NCI-H2029 treated with DMSO at 0.1 percent for 48 hours (cell line): Measurements from ENCODE around the gene TUSC2.
"Not testable (repeated sequence)": the region's sequence is repeated elsewhere in the genome, so short reads cannot be mapped to it uniquely, and the experiment has no call there.

ENCODE experiments used
- DNase-seq: peaks from one replicate; lab custom pipeline; 2025; lab: John Stamatoyannopoulos, UW

Gene TUSC2

GRCh38 chr3:50317300-50317699 lies 10.7 kb downstream of the TUSC2 start:
- no peak for DNase-seq

GRCh38 chr3:50316657-50317242 lies 11.3 kb downstream of the TUSC2 start:
- DNase-seq, result no peak

GRCh38 chr3:50314816-50315215 lies 13.2 kb downstream of the TUSC2 start:
- DNase-seq, result no peak

- DNase-seq, result no peak
Observed at GRCh38 chr3:50314342-50314741, 13.7 kb downstream of the TUSC2 start.

GRCh38 chr3:50312041-50312440 lies 16.0 kb downstream of the TUSC2 start:
- not testable (repeated sequence) for DNase-seq

GRCh38 chr3:50304601-50305000 lies 23.4 kb downstream of the TUSC2 start:
- DNase-seq, result no peak

- DNase-seq, result no peak
Observed at GRCh38 chr3:50303013-50303815, 24.8 kb downstream of the TUSC2 start, which contains the start of gene HYAL1. Gene HYAL1, minus strand, starts transcription at chr3:50303574. Its CDS starts 618 bp downstream, at chr3:50302956.

GRCh38 chr3:50302095-50303012 lies 25.7 kb downstream of the TUSC2 start:
- no peak for DNase-seq

- DNase-seq, result no peak
Observed at GRCh38 chr3:50300681-50301254, 27.3 kb downstream of the TUSC2 start.

GRCh38 chr3:50299929-50300680 lies 27.9 kb downstream of the TUSC2 start:
- no peak for DNase-seq

GRCh38 chr3:50299638-50299928 lies 28.4 kb downstream of the TUSC2 start:
- no peak for DNase-seq

- peak; percentile 74 for DNase-seq
Observed at GRCh38 chr3:50298836-50299637, 29.0 kb downstream of the TUSC2 start, which contains the start of the genes HYAL3 and NAA80. Gene HYAL3, minus strand, starts transcription at chr3:50299405. Its CDS starts 3,803 bp downstream, at chr3:50295602. Gene NAA80, minus strand, starts transcription at chr3:50299405. Its CDS starts 1,942 bp downstream, at chr3:50297463.

GRCh38 chr3:50297896-50298725 lies 29.9 kb downstream of the TUSC2 start:
- DNase-seq, result no peak

- DNase-seq, result no peak
Observed at GRCh38 chr3:50297384-50297775, 30.6 kb downstream of the TUSC2 start.

- no peak for DNase-seq
Observed at GRCh38 chr3:50296721-50297383, 31.2 kb downstream of the TUSC2 start.

GRCh38 chr3:50295553-50296431 lies 32.2 kb downstream of the TUSC2 start:
- DNase-seq, result no peak

- no peak for DNase-seq
Observed at GRCh38 chr3:50294492-50295403, 33.3 kb downstream of the TUSC2 start.
